GM12878 (cell line): ENCODE measurements around the gene AMPD3. TPM values are rescaled to one million over a fixed set of nuclear protein-coding genes. Genes with fewer than 3 reads are reported as not detected.

ENCODE experiments used
- ATAC-seq: fragments of 200-7000 bp; cut with Tn5 transposase; 3 replicates; pipeline ENCODE4 v1.9.1; 2020; ENCODE audit warnings: mild to moderate bottlenecking, moderate library complexity
- BruUV-seq: library from RNA; stranded (reverse); fragments of 400-500 nt; replicated peaks from 2 replicates; lab custom pipeline; 2021; lab: Mats Ljungman, UMichigan
- CTCF ChIA-PET: fragments of 300-600 bp; sonication (Branson Sonifier 250); formaldehyde crosslinking; extraction: SDS; loops from one replicate; lab custom pipeline; 2021; ENCODE audit warnings: inconsistent platforms; lab: Yijun Ruan, JAX
- POLR2A ChIA-PET: fragments of 350-600 bp; formaldehyde crosslinking; extraction: SDS; loops from one replicate; lab custom pipeline; 2021; ENCODE audit warnings: inconsistent platforms; lab: Charles Lee
- RAD21 ChIA-PET: fragments of 300-600 bp; sonication (Branson Sonifier 250); formaldehyde crosslinking; loops from one replicate; lab custom pipeline; 2023; ENCODE audit warnings: antibody characterized with exemption; ENCODE audit not compliant: unreplicated experiment; lab: Charles Lee
- SMC1A ChIA-PET: fragments of 300-600 bp; sonication (Branson Sonifier 250); formaldehyde crosslinking; loops from one replicate; lab custom pipeline; 2023; ENCODE audit not compliant: unreplicated experiment, uncharacterized antibody; lab: Charles Lee
- DNase-seq: peaks from one replicate; pipeline ENCODE4 v3.0.0-alpha.2; 2011; ENCODE audit warnings: low read depth, low spot score
- FAIRE-seq: peaks from 3 replicates; lab custom pipeline; 2011; peaks lifted over from hg19 to GRCh38; lab: Jason Lieb, UNC
- H2AFZ ChIP-seq: 2 replicates; pipeline ENCODE4 v1.6.0; 2011; ENCODE audit warnings: low read depth, low read length, control low read depth; ENCODE audit not compliant: control insufficient read depth
- H3K27ac ChIP-seq: 2 replicates; pipeline ENCODE4 v1.5.1; 2011; ENCODE audit warnings: control low read depth; ENCODE audit not compliant: control insufficient read depth, insufficient read depth
- H3K27me3 ChIP-seq, 2 experiments: replicated peaks in 1 of 2; 2 replicates each; pipeline versions ENCODE4 v1.6.0 to v1.6.1; 2011; ENCODE audit warnings: low read length in 1 of 2; ENCODE audit not compliant: control insufficient read depth in 2 of 2, insufficient read depth in 2 of 2
- H3K36me3 ChIP-seq, 2 experiments: 2 replicates each; pipeline ENCODE4 v1.5.1; 2011; ENCODE audit warnings: low read length in 1 of 2; ENCODE audit not compliant: control insufficient read depth in 2 of 2, insufficient read depth in 2 of 2
- H3K4me1 ChIP-seq: 2 replicates; pipeline ENCODE4 v1.6.1; 2011; ENCODE audit warnings: mild to moderate bottlenecking, low read length, moderate library complexity, mixed read lengths; ENCODE audit not compliant: control insufficient read depth, insufficient read depth
- H3K4me2 ChIP-seq: 2 replicates; pipeline ENCODE4 v1.6.0; 2011; ENCODE audit warnings: control low read depth; ENCODE audit not compliant: control insufficient read depth, insufficient read depth
- H3K4me3 ChIP-seq: fragments of 200-600 bp; sonication (generic); 2 replicates; pipeline ENCODE4 v1.5.1; 2016
- H3K79me2 ChIP-seq: 2 replicates; pipeline ENCODE4 v1.6.0; 2011; ENCODE audit warnings: low read length; ENCODE audit not compliant: control insufficient read depth, insufficient read depth
- H3K9ac ChIP-seq: 2 replicates; pipeline ENCODE4 v1.8.0; 2011; ENCODE audit warnings: low read length, control low read depth, mixed read lengths; ENCODE audit not compliant: control insufficient read depth, insufficient read depth
- H3K9me3 ChIP-seq: replicated peaks from 3 replicates; pipeline ENCODE4 v1.5.1; 2011; ENCODE audit warnings: mild to moderate bottlenecking, low read length; ENCODE audit not compliant: control insufficient read depth, insufficient read depth
- H4K20me1 ChIP-seq: 2 replicates; pipeline ENCODE4 v1.6.0; 2011; ENCODE audit not compliant: control insufficient read depth, insufficient read depth
- CHD2 ChIP-seq: IDR thresholded peaks from 2 replicates; pipeline ENCODE4 v1.6.1; 2011; ENCODE audit warnings: low read depth, low read length, improper control_type of control experiment, borderline replicate concordance
- ESRRA ChIP-seq: IDR thresholded peaks from 2 replicates; pipeline ENCODE4 v1.6.1; 2012; ENCODE audit warnings: mild to moderate bottlenecking, low read length, improper control_type of control experiment
- NR2C2 ChIP-seq: IDR thresholded peaks from 2 replicates; pipeline ENCODE4 v1.6.1; 2011; ENCODE audit warnings: borderline replicate concordance, low read depth; ENCODE audit not compliant: control insufficient read depth, insufficient read length
- RCOR1 ChIP-seq: conservative IDR thresholded peaks from 2 replicates; pipeline ENCODE4 v1.6.1; 2012; ENCODE audit warnings: low read depth, low read length, improper control_type of control experiment
- YBX1 ChIP-seq: fragments of 450-650 bp; IDR thresholded peaks from 2 replicates; pipeline ENCODE4 v1.6.1; 2016; ENCODE audit warnings: antibody characterized with exemption
- ZNF217 ChIP-seq: fragments of 450-650 bp; IDR thresholded peaks from 2 replicates; pipeline ENCODE4 v1.6.1; 2017; ENCODE audit warnings: antibody characterized with exemption, mild to moderate bottlenecking
- ZZZ3 ChIP-seq: IDR thresholded peaks from 2 replicates; pipeline ENCODE4 v1.6.1; 2011; ENCODE audit warnings: low read depth; ENCODE audit not compliant: control insufficient read depth, insufficient read length
- WGBS: methylation state at CpG from one replicate; pipeline ENCODE4 v1.1.6; 2016; ENCODE audit warnings: low lambda C conversion rate; ENCODE audit not compliant: insufficient replicate concordance, insufficient coverage; ENCODE audit errors: missing lambda C conversion rate; 5-methylcytosine and 5-hydroxymethylcytosine counted together
- in situ Hi-C: fragments of 300-500 bp; cut with MboI; formaldehyde crosslinking; loops from 9 replicates; pipeline ENCODE4 v1.14.3; 2018; ENCODE audit warnings: mixed read lengths
- intact Hi-C: fragments of 100-400 bp; cut with micrococcal nuclease; formaldehyde crosslinking; loops from one replicate; pipeline ENCODE4 v1.14.2; 2022; ENCODE audit not compliant: unreplicated experiment
- polyA plus RNA-seq, 11 experiments: library from polyadenylated mRNA; depleted of rRNA in 4 of 11; unstranded in 6 of 11; stranded (reverse) in 5 of 11; fragments of >200 nt; fragmentation: Nextera tagmentation in 4 of 11; fragmentation: Illumina TruSeq in 1 of 11; extraction: Ambion mirVana in 4 of 11; extraction: Trizol in 1 of 11; gene quantifications; 1 replicate in 1 of 11; 2 replicates in 10 of 11; pipeline versions ENCODE4 v1.2.1 to v1.2.3, GENCODE V29; 2011 to 2016; ENCODE audit warnings: inconsistent platforms in 2 of 11, missing spikeins in 2 of 11, low read depth in 1 of 11
- total RNA-seq, 4 experiments: library from RNA; depleted of rRNA in 3 of 4; stranded (reverse); fragments of >200 nt in 3 of 4; fragmentation: Illumina TruSeq in 1 of 4; extraction: Trizol in 1 of 4; gene quantifications; 2 replicates each; pipeline versions ENCODE4 v1.2.1 to v1.2.3, GENCODE V29; 2013 to 2021
- TF ChIP-seq, protein P1 (sequence below): fragments of 450-650 bp; IDR thresholded peaks from 2 replicates; pipeline ENCODE4 v1.6.1; 2017; ENCODE audit warnings: mild to moderate bottlenecking, moderate library complexity
- TF ChIP-seq, protein P2 (sequence below): fragments of 150-350 bp; IDR thresholded peaks from 2 replicates; pipeline ENCODE4 v1.6.1; 2016; ENCODE audit warnings: low read depth, low read length
- TF ChIP-seq, protein P3 (sequence below): IDR thresholded peaks from 2 replicates; pipeline ENCODE4 v1.6.1; 2012; ENCODE audit warnings: mild to moderate bottlenecking, low read depth, low read length

The AMPD3 gene
- total and polyA plus RNA-seq, 10 of the 15 experiments (the other 5 are each of a cell fraction or from before 2014, with no cell fraction given): 5.6 to 28.6 (median 15.9) TPM

DNA sequence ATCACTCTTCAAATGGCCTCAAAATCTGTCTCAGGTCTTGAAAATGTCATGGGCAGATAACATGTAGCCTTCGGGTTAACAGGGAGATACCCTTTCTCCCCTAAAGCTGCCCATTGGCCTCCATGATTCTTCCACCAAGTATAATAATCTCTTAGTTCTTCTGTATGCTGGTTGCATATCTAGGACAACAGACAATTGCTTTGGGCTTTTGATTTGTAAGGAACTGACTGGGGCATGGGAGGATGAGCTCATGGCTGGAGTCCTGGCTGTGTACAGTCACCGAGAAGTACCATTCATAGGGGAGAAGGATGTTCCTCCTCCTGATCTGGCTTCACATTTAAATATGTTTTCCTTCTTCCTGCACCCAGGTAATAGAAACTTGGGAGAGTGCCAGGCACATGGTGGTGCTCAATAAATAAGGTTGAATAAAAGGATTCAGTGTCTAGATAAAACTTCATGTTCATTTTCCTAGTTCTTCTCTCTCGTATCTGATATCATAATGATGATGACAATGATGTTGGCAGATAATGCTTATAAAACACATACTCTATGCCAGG is 2.8 kb upstream of the AMPD3 start:
- SMC1A ChIA-PET: interaction anchor here (0.5 to 6.0 kb wide), 9 partner anchors 9 to 184 kb away, joined by 3 to 44 read pairs (median 4); no protein-coding TSS in a partner anchor
- Histone ChIP-seq H3K4me2 (no peak overlapping the region), H3K4me3 (no peak overlapping the region), H3K9me3 (no peaks in the 10 kb centered on the region), H3K36me3 (no peaks in the 10 kb centered on the region), H3K27me3 (peaks cover 2 to 7% of the 10 kb centered on the region in 2 experiments; a peak in 3 of 4 replicates), H3K79me2 (peaks cover 3% of the 10 kb centered on the region), H4K20me1 (no peaks in the 10 kb centered on the region), H2AFZ (no peak overlapping the region), H3K9ac (no peak overlapping the region), H3K4me1 (peaks cover 33% of the 10 kb centered on the region), H3K27ac (no peak overlapping the region)
- RAD21 ChIA-PET: interaction anchor here (0.7 to 6.7 kb wide), 7 partner anchors 8 to 851 kb away, joined by 3 to 51 read pairs (median 4); partner anchors contain the start of gene CTR9
- POLR2A ChIA-PET: interaction anchor here (0.9 to 4.3 kb wide), 4 partner anchors 9 to 18 kb away, joined by 3 to 19 read pairs (median 3); no protein-coding TSS in a partner anchor
- ATAC-seq: no peak
- no peak for DNase-seq
- 82% methylated on average over 3 of the region's 3 CpGs for WGBS
- in situ Hi-C loops: no loop called here
- no TSS peak for BruUV-seq
- intact Hi-C loops: no loop called here
- CTCF ChIA-PET: interaction anchor here (0.5 to 7.0 kb wide), 8 partner anchors 12 to 582 kb away, joined by 3 to 69 read pairs (median 4); no protein-coding TSS in a partner anchor
- no peak for FAIRE-seq
- TF ChIP-seq YBX1: no peak
- TF ChIP-seq ZNF217: no peak
- no peak for TF ChIP-seq ESRRA
- TF ChIP-seq, protein P1, sequence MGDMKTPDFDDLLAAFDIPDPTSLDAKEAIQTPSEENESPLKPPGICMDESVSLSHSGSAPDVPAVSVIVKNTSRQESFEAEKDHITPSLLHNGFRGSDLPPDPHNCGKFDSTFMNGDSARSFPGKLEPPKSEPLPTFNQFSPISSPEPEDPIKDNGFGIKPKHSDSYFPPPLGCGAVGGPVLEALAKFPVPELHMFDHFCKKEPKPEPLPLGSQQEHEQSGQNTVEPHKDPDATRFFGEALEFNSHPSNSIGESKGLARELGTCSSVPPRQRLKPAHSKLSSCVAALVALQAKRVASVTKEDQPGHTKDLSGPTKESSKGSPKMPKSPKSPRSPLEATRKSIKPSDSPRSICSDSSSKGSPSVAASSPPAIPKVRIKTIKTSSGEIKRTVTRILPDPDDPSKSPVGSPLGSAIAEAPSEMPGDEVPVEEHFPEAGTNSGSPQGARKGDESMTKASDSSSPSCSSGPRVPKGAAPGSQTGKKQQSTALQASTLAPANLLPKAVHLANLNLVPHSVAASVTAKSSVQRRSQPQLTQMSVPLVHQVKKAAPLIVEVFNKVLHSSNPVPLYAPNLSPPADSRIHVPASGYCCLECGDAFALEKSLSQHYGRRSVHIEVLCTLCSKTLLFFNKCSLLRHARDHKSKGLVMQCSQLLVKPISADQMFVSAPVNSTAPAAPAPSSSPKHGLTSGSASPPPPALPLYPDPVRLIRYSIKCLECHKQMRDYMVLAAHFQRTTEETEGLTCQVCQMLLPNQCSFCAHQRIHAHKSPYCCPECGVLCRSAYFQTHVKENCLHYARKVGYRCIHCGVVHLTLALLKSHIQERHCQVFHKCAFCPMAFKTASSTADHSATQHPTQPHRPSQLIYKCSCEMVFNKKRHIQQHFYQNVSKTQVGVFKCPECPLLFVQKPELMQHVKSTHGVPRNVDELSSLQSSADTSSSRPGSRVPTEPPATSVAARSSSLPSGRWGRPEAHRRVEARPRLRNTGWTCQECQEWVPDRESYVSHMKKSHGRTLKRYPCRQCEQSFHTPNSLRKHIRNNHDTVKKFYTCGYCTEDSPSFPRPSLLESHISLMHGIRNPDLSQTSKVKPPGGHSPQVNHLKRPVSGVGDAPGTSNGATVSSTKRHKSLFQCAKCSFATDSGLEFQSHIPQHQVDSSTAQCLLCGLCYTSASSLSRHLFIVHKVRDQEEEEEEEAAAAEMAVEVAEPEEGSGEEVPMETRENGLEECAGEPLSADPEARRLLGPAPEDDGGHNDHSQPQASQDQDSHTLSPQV: no peak
- TF ChIP-seq CHD2: no peak
- no peak for TF ChIP-seq RCOR1
- TF ChIP-seq ZZZ3: no peak
- TF ChIP-seq NR2C2: no peak
- TF ChIP-seq, protein P2, sequence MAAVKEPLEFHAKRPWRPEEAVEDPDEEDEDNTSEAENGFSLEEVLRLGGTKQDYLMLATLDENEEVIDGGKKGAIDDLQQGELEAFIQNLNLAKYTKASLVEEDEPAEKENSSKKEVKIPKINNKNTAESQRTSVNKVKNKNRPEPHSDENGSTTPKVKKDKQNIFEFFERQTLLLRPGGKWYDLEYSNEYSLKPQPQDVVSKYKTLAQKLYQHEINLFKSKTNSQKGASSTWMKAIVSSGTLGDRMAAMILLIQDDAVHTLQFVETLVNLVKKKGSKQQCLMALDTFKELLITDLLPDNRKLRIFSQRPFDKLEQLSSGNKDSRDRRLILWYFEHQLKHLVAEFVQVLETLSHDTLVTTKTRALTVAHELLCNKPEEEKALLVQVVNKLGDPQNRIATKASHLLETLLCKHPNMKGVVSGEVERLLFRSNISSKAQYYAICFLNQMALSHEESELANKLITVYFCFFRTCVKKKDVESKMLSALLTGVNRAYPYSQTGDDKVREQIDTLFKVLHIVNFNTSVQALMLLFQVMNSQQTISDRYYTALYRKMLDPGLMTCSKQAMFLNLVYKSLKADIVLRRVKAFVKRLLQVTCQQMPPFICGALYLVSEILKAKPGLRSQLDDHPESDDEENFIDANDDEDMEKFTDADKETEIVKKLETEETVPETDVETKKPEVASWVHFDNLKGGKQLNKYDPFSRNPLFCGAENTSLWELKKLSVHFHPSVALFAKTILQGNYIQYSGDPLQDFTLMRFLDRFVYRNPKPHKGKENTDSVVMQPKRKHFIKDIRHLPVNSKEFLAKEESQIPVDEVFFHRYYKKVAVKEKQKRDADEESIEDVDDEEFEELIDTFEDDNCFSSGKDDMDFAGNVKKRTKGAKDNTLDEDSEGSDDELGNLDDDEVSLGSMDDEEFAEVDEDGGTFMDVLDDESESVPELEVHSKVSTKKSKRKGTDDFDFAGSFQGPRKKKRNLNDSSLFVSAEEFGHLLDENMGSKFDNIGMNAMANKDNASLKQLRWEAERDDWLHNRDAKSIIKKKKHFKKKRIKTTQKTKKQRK: no peak
- TF ChIP-seq, protein P3, sequence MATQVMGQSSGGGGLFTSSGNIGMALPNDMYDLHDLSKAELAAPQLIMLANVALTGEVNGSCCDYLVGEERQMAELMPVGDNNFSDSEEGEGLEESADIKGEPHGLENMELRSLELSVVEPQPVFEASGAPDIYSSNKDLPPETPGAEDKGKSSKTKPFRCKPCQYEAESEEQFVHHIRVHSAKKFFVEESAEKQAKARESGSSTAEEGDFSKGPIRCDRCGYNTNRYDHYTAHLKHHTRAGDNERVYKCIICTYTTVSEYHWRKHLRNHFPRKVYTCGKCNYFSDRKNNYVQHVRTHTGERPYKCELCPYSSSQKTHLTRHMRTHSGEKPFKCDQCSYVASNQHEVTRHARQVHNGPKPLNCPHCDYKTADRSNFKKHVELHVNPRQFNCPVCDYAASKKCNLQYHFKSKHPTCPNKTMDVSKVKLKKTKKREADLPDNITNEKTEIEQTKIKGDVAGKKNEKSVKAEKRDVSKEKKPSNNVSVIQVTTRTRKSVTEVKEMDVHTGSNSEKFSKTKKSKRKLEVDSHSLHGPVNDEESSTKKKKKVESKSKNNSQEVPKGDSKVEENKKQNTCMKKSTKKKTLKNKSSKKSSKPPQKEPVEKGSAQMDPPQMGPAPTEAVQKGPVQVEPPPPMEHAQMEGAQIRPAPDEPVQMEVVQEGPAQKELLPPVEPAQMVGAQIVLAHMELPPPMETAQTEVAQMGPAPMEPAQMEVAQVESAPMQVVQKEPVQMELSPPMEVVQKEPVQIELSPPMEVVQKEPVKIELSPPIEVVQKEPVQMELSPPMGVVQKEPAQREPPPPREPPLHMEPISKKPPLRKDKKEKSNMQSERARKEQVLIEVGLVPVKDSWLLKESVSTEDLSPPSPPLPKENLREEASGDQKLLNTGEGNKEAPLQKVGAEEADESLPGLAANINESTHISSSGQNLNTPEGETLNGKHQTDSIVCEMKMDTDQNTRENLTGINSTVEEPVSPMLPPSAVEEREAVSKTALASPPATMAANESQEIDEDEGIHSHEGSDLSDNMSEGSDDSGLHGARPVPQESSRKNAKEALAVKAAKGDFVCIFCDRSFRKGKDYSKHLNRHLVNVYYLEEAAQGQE: no peak
